Astrocyte (in vitro differentiated cells and primary cell): Measurements from ENCODE around the gene POLN. TPM values are rescaled to one million over a fixed set of nuclear protein-coding genes. Genes with fewer than 3 reads are reported as not detected.
"Not testable (repeated sequence)": the region's sequence is repeated elsewhere in the genome, so short reads cannot be mapped to it uniquely, and the experiment has no call there.

Experiments used
- DNase-seq: peaks from one replicate; pipeline ENCODE4 v3.0.0-alpha.2; 2010; ENCODE audit warnings: low read depth
- FAIRE-seq: peaks from 2 replicates; lab custom pipeline; 2011; peaks lifted over from hg19 to GRCh38; lab: Jason Lieb, UNC
- H2AFZ ChIP-seq: 2 replicates; pipeline ENCODE4 v1.6.0; 2012; ENCODE audit warnings: low read depth, low read length, inconsistent platforms
- H3K27ac ChIP-seq: 2 replicates; pipeline ENCODE4 v1.5.1; 2011; ENCODE audit warnings: low read depth, low read length, inconsistent platforms
- H3K27me3 ChIP-seq: 2 replicates; pipeline ENCODE4 v1.6.0; 2011; ENCODE audit warnings: low read length, inconsistent platforms; ENCODE audit not compliant: insufficient read depth
- H3K36me3 ChIP-seq: 2 replicates; pipeline ENCODE4 v1.5.1; 2011; ENCODE audit warnings: low read length, inconsistent platforms; ENCODE audit not compliant: insufficient read depth
- H3K4me1 ChIP-seq: 2 replicates; pipeline ENCODE4 v1.5.1; 2011; ENCODE audit warnings: low read length, inconsistent platforms; ENCODE audit not compliant: insufficient read depth
- H3K4me2 ChIP-seq: 2 replicates; pipeline ENCODE4 v1.6.0; 2012; ENCODE audit warnings: low read length, inconsistent platforms
- H3K4me3 ChIP-seq: 2 replicates; pipeline ENCODE4 v1.5.1; 2011; ENCODE audit warnings: low read depth, mild to moderate bottlenecking, low read length, inconsistent platforms; ENCODE audit not compliant: insufficient read depth
- H3K79me2 ChIP-seq: 2 replicates; pipeline ENCODE4 v1.6.0; 2012; ENCODE audit warnings: mild to moderate bottlenecking, low read length, inconsistent platforms; ENCODE audit not compliant: insufficient read depth
- H3K9ac ChIP-seq: 2 replicates; pipeline ENCODE4 v1.6.0; 2012; ENCODE audit warnings: mild to moderate bottlenecking, low read length, inconsistent platforms
- H3K9me3 ChIP-seq: 2 replicates; pipeline ENCODE4 v1.5.1; 2012; ENCODE audit warnings: low read depth, mild to moderate bottlenecking, low read length, inconsistent platforms; ENCODE audit not compliant: insufficient read depth
- H4K20me1 ChIP-seq: 2 replicates; pipeline ENCODE4 v1.6.0; 2012; ENCODE audit warnings: low read length, inconsistent platforms; ENCODE audit not compliant: insufficient read depth
- H3K27ac Mint-ChIP-seq: one replicate; pipeline ENCODE4 v1.8.0; 2021; ENCODE audit warnings: mild to moderate bottlenecking, mixed read lengths; ENCODE audit not compliant: unreplicated experiment
- H3K27me3 Mint-ChIP-seq: one replicate; pipeline ENCODE4 v1.8.0; 2021; ENCODE audit warnings: low read depth, mixed read lengths; ENCODE audit not compliant: unreplicated experiment
- H3K36me3 Mint-ChIP-seq: one replicate; pipeline ENCODE4 v1.8.0; 2021; ENCODE audit warnings: low read depth, mixed read lengths; ENCODE audit not compliant: unreplicated experiment
- H3K4me1 Mint-ChIP-seq: one replicate; pipeline ENCODE4 v1.8.0; 2021; ENCODE audit warnings: low read depth, mixed read lengths; ENCODE audit not compliant: unreplicated experiment
- H3K4me3 Mint-ChIP-seq: one replicate; pipeline ENCODE4 v1.8.0; 2021; ENCODE audit warnings: mild to moderate bottlenecking, moderate library complexity, mixed read lengths; ENCODE audit not compliant: unreplicated experiment
- H3K9me3 Mint-ChIP-seq: one replicate; pipeline ENCODE4 v1.8.0; 2021; ENCODE audit warnings: mild to moderate bottlenecking, mixed read lengths; ENCODE audit not compliant: unreplicated experiment
- CTCF ChIP-seq: IDR thresholded peaks from 2 replicates; pipeline ENCODE4 v1.5.1; 2011; ENCODE audit warnings: low read depth, mild to moderate bottlenecking, inconsistent platforms, low read length, moderate library complexity; ENCODE audit not compliant: insufficient read depth
- EZH2 ChIP-seq: IDR thresholded peaks from 2 replicates; pipeline ENCODE4 v1.6.1; 2012; ENCODE audit warnings: mild to moderate bottlenecking, low read length, inconsistent platforms; ENCODE audit not compliant: insufficient read depth
- total RNA-seq: library from RNA; stranded (reverse); gene quantifications from 2 replicates; pipeline ENCODE4 v1.2.1, GENCODE V29; 2021

POLN gene
- total RNA-seq, 1 donor from 2014 or later, result 3.1 TPM

GRCh38 chr4:2163311-2163821 lies 78.6 kb downstream of the POLN start:
- H3K4me1 ChIP-seq, result no peaks in the 10 kb centered on the region
- no peak overlapping the region for H3K27ac ChIP-seq
- Mint-ChIP-seq H3K27me3 (peaks cover 8% of the 10 kb centered on the region), H3K4me3 (no peak overlapping the region), H3K4me1 (peaks cover 3% of the 10 kb centered on the region), H3K9me3 (peaks cover 7% of the 10 kb centered on the region), H3K36me3 (peaks cover 19% of the 10 kb centered on the region), H3K27ac (no peak overlapping the region)
- H3K27me3 ChIP-seq, result no peaks in the 10 kb centered on the region
- H3K9me3 ChIP-seq, result no peaks in the 10 kb centered on the region
- H3K79me2 ChIP-seq, result no peaks in the 10 kb centered on the region
- TF ChIP-seq EZH2 (no peak), CTCF (no peak)
- FAIRE-seq, result no peak
- no peaks in the 10 kb centered on the region for H4K20me1 ChIP-seq
- H3K4me2 ChIP-seq, result no peak overlapping the region
- no peaks in the 10 kb centered on the region for H3K36me3 ChIP-seq
- no peak overlapping the region for H3K4me3 ChIP-seq
- DNase-seq, result no peak
- no peak overlapping the region for H2AFZ ChIP-seq
- no peak overlapping the region for H3K9ac ChIP-seq

- H3K36me3 Mint-ChIP-seq, result peaks cover 13% of the 10 kb centered on the region
- H3K27me3 ChIP-seq, H3K27ac Mint-ChIP-seq, H3K27ac ChIP-seq, H3K9me3 Mint-ChIP-seq, H3K79me2 ChIP-seq, H3K9me3 ChIP-seq, H2AFZ ChIP-seq, H3K27me3 Mint-ChIP-seq, H3K9ac ChIP-seq, H3K4me1 Mint-ChIP-seq, DNase-seq, H3K4me1 ChIP-seq, H3K4me2 ChIP-seq, FAIRE-seq, H4K20me1 ChIP-seq, H3K4me3 ChIP-seq, H3K36me3 ChIP-seq, H3K4me3 Mint-ChIP-seq: not testable (repeated sequence)
These were observed 80.7 kb downstream of the POLN start for GRCh38 chr4:2161092-2161703.

- H2AFZ ChIP-seq, result no peak overlapping the region
- no peak overlapping the region for H3K27ac Mint-ChIP-seq
- DNase-seq (peak; percentile 22), FAIRE-seq (no peak)
- H3K4me2 ChIP-seq, result no peak overlapping the region
- no peak overlapping the region for H3K27ac ChIP-seq
- H3K9me3 Mint-ChIP-seq, result peaks cover 6% of the 10 kb centered on the region
- TF ChIP-seq CTCF, result no peak
- H3K9me3 ChIP-seq, result no peaks in the 10 kb centered on the region
- peaks cover 3% of the 10 kb centered on the region for H3K4me1 Mint-ChIP-seq
- H3K27me3 Mint-ChIP-seq, result peaks cover 5% of the 10 kb centered on the region
- H3K4me3 ChIP-seq, result no peak overlapping the region
- H3K36me3 Mint-ChIP-seq, result peaks cover 11% of the 10 kb centered on the region
- H3K9ac ChIP-seq, result no peak overlapping the region
- H3K79me2 ChIP-seq, result no peaks in the 10 kb centered on the region
- no peaks in the 10 kb centered on the region for H4K20me1 ChIP-seq
- H3K27me3 ChIP-seq, result no peaks in the 10 kb centered on the region
- H3K4me3 Mint-ChIP-seq, result no peak overlapping the region
- H3K36me3 ChIP-seq, result no peaks in the 10 kb centered on the region
- no peaks in the 10 kb centered on the region for H3K4me1 ChIP-seq
These were observed 82.0 kb downstream of the POLN start for GRCh38 chr4:2159931-2160330.
